GM10266 (cell line): ENCODE measurements around the gene FAM222B.

ENCODE experiments used
- DNase-seq: peaks from one replicate; pipeline ENCODE4 v3.0.0; 2012; ENCODE audit errors: extremely low spot score
- TF ChIP-seq, protein P1 (sequence below): IDR thresholded peaks from 2 replicates; pipeline ENCODE4 v1.5.1; 2012; ENCODE audit warnings: mild to moderate bottlenecking, low read depth; ENCODE audit not compliant: control insufficient read depth, insufficient read depth; ENCODE audit errors: missing control alignments

FAM222B gene

DNA sequence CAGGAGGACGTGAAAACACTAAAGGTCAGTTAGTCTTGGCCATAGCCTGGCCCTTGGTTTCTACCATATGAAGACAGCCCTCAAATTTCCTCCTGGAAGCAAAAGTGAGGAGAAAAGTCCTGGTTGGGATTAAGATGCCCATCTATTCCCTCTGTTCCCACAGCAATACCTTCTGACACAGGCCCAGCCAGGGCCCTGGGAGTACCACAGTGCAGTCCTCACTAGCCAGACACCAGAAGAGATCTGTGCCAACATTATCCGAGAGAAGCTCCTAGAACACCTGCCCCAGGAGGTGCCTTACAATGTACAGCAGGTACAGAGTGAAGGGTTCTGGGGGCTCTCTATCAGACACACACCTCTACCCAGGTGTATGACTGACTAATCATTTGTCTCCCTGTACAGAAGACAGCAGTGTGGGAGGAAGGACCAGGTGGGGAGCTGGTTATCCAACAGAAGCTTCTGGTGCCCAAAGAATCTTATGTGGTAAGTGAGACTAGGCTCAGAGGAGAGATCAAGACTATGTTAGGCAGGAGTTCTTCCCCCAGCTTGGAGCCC, 16.3 kb upstream of the FAM222B start:
- TF ChIP-seq, protein P1, sequence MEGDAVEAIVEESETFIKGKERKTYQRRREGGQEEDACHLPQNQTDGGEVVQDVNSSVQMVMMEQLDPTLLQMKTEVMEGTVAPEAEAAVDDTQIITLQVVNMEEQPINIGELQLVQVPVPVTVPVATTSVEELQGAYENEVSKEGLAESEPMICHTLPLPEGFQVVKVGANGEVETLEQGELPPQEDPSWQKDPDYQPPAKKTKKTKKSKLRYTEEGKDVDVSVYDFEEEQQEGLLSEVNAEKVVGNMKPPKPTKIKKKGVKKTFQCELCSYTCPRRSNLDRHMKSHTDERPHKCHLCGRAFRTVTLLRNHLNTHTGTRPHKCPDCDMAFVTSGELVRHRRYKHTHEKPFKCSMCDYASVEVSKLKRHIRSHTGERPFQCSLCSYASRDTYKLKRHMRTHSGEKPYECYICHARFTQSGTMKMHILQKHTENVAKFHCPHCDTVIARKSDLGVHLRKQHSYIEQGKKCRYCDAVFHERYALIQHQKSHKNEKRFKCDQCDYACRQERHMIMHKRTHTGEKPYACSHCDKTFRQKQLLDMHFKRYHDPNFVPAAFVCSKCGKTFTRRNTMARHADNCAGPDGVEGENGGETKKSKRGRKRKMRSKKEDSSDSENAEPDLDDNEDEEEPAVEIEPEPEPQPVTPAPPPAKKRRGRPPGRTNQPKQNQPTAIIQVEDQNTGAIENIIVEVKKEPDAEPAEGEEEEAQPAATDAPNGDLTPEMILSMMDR = no peak
- no peak for DNase-seq

DNA sequence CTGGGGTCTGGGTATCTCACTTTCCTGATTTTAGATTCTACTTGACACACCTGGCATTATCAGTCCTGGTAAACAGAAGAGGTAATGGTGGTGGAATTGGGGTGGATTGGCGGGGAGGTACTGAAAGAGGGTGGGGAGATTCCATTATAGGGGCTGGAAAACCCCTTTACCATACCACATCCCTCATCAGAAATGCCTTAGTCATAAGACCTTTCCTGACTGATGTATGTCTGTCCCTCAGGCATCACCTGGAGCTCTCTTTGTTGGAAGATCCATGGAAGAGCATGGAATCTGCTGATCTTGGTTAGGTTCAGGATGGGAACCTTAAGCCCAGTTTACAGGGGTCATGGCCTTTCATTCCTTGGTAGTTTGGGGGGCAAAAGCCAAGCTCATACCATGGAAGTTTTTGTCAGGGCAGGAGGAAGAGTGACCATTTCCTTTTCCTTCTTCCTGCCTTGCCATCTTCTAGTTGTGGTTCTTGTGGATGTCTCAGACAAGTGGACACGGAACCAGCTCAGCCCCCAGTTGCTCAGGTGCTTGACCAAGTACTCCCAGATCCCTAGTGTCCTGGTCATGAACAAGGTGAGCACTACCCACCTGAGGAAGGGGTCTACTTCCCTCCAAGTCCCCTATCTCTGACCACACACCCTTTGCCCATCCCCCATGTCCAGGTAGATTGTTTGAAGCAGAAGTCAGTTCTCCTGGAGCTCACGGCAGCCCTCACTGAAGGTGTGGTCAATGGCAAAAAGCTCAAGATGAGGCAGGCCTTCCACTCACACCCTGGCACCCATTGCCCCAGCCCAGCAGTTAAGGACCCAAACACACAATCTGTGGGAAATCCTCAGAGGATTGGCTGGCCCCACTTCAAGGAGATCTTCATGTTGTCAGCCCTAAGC, 15.6 kb upstream of the FAM222B start:
- no peak for DNase-seq
- TF ChIP-seq, protein P1 = no peak

DNA sequence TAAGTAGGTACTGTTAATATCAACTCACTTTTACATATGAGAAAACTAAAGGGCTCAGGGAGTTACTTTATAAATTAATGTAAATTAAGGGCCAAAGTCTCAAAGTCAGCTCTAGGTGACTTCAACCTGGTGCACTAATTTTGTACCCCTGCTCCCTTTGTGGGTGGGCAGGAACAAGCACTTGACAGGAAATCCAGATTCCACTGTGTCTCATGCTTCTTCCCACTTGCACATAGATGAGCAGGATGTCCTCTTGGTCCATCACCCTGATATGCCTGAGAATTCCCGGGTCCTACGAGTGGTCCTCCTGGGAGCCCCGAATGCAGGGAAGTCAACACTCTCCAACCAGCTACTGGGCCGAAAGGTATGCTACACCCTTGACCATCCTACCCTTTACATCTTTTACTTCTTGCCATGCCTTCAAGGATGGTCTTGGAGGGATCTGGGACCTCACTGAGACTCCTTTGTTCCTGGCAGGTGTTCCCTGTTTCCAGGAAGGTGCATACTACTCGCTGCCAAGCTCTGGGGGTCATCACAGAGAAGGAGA, 13.5 kb upstream of the FAM222B start:
- TF ChIP-seq, protein P1 = no peak
- no peak for DNase-seq

DNA sequence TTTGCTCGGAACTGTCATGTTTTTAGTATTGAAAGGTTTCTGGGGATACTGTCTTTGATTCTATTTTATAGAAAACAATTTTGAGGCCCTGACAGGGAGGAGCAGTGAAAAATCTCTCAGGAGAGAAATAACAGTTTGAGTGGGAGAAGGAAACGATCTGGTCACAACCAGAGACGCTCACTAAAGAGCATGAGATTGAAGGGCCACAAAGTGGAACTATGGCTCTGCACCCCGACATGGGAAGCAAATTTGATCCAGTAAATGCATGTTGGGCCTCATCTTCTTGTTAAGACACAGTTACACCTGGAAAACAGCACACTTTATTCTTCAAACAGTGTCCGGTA, 12.7 kb upstream of the FAM222B start:
- TF ChIP-seq, protein P1 = no peak
- no peak for DNase-seq

DNA sequence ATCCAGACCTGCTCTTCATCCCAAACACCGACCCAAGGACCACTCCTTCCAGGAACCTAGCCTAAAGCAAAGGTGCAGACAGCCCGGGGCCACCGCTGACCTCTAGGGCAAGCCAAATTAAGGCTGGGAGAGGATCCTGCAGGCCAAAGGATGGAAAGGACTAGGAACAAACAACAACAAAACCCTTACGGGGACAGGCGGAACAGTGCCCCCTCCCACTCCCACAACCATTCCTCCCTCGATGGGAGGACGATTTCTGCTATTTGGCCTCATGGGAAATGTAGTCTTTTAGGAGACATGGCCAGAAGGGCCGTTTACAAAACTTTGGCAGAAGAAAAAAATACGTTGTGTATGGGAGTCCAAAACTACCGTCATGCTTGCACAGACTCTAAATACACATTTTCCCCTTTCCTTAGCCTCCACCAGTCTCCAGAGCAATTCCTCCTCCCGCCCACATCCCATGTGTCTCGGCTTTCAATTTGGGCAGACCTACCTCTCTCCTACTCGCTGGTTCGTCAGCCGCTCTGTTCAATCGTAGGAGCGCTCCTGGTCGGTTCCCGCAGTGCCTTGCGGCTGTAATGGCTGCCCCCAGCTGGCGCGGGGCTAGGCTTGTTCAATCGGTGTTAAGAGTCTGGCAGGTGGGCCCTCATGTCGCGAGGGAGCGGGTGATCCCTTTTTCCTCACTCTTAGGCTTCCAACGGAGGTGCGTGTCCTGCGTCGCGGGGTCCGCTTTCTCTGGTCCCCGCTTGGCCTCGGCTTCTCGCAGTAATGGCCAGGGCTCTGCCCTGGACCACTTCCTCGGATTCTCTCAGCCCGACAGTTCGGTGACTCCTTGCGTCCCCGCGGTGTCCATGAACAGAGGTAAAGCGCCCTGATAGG, 12.1 kb upstream of the FAM222B start, which contains the start of gene ERAL1:
Gene ERAL1, plus strand, starts transcription at position 560 of the 879 bp plus-strand sequence. Its CDS starts 19 bp downstream, at position 579.
- DNase-seq = peak; percentile 85
- TF ChIP-seq, protein P1 = no peak

DNA sequence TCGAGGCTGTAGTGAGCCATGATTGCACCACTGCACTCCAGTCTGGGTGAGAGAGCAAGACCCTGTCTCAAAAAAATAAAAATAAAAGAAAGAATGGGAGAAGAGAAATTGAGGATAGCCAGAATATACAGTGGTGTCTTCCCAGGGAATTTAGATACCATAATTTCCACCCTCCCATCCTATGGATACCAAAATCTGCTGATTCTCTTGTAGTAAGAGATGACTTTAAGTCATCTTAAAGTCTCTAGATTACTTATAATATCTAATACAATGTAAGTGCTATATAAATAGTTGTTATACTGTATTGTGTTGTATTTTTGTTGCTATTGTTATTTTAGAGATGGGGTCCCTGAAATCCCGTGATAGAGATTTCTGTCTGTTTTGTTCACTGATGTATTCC, 10.7 kb upstream of the FAM222B start:
- TF ChIP-seq, protein P1 = no peak
- DNase-seq = no peak
